LNCAP (cell line): ENCODE results near the gene SLC9A3.

Experiments used
- CTCF ChIP-seq: fragments of 450-650 bp; IDR thresholded peaks from 2 replicates; pipeline ENCODE4 v1.5.1; 2017; ENCODE audit warnings: mild to moderate bottlenecking

SLC9A3 gene

DNA sequence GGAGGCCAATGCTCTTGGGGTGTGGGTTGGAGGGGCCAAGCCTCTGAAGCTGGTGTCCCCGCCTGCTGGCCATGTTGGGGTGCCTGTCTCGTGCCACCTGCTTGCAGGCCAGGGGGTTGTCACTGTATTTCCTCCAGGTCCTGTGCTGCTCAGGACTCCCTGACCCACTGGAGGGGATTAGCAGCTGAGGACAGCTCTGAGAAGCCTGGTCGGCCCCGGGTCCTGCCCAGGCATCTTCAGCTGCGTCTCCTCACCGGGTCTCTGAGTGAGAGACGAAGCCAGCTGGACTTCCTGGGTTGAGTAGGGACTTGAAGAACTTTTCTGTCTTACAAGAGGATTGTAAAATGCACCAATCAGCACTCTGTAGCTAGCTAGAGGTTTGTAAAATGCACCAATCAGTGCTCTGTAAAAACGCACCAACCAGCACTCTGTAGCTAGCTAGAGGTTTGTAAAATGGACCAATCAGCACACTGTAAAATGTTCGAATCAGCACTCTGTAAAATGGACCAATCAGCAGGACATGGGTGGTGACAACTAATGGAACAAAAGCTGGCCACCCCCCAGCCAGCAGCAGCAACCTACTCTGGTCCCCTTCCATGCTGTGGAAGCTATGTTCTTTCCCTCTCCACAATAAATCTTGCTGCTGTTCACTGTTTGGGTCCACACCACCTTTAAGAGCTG lies 20.6 kb upstream of the SLC9A3 start:
- TF ChIP-seq CTCF = no peak

DNA sequence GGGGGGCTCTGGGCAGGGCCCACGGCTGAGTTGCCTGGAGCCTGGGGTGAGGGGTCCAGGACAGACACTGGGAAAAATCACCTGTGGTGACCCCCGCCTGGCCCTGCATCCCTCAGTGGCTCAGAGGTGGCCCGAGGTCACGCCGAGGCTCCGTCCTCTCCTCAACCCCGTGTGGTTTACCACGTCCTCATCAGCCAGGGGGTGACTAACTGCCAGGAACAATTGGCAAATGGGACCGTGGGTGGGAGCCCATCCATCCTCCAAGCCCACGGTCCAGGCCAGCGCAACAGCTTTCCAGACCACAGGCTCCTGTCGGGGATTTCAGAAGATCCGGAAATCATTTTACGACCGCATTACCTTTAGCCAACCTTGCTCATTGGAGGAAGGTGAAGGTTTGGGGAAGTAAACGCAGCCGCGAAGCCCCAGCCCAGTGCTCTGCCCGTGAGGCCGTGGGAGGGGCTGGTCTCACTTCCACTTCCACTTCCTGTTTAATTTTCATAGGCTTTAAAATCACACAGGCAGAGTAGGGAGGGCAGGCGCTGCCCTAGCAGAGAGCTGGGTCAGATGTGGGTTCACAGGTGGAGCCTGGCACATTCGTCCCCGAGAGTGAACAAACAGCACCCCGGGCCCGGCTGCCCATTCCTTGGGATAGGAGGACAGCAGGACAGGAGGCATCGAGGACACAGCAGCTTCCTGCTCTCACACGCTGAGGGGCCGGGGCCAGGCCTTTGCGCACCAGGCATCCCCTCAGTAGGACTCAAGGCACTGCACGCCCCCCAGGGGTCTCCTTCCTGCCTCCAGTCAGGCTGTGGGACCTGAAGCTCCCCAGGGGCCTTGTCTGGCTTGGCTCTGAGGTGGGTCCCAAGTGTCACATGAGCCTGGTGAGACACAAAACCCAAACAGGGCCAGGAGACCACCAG lies 19.8 kb upstream of the SLC9A3 start:
- TF ChIP-seq CTCF = no peak

GRCh38 chr5:543351-543750 lies 19.1 kb upstream of the SLC9A3 start:
- no peak for TF ChIP-seq CTCF

DNA sequence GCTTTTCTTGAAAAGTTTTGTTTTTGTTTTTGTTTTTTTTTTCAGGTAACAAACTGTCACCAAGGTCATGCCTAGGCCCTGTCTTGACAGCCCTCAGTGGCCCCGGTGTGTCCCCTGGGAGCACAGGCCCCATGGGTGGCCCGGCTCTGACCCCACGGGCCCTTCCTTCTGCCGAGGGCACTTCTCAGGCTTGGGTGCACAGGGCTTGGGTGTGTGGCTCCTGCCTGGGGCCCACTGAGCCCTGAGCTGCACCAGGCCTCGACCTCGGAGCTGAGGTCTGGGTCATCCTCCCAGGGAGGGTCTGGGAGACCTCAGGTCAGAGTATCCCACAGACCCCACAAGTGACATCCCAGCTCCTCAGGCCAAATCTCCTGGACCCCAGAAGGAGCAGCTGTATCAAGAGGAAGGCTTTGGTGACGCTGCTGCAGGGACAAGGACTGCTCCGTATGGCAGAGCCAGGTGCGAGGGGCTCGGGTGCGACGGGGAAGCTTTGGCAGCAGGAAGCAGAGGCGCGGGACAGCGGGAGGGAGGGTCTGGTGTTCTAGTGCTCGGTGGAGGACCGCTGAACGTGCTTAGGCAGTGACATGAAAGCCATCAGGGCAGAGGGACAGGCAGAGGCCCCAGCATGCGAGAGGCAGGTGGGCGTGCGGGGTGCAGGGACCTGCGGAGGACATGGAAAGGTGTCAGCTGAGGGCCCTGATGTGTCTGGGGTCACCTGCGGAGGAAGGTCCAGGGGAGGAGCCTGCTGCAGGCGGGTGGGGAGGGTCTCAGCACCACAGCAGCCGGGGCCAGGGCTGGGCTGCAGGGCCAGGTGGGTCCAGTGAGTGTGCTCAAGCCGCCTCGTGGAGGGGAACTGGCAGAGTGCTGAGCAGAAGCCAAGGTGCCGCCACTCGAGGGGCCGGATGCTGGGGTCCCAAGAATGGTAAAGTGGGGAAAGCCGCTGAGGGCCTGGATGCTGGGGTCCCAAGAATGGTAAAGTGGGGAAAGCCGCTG lies 18.4 kb upstream of the SLC9A3 start:
- TF ChIP-seq CTCF = no peak

- TF ChIP-seq CTCF = no peak
Observed at GRCh38 chr5:541539-542318, 17.5 kb upstream of the SLC9A3 start.

DNA sequence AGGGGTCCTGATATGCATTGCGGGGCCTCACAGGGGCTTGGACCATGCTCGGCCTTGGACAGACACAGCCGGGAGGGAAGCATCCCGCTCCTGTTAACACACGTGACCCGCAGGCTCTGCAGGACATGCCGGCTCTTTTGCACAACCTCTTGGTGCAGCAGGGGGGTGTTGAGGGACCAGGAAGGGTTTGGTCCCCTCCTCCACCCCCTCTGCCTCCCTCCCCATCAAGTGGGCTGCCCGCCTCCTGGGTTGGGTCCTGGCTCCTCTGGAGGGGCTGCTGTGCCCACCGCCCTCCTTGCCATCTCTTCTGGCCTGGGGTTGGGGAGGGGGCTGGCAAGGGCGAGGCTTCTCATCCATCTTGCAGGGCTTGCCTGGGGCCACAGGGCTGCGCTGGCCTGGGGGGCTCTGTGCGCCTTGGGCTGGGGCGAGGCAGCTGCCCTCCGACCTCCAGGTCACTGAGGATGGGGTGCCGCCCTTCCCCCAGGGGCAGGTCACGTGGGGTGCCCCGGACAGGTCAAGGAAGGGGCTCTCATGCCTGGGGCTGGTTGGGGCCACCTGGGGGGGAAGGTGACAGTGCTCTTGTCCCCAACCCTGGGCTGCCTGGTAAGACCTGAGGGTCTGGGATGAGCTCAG lies 16.8 kb upstream of the SLC9A3 start:
- no peak for TF ChIP-seq CTCF
